IPS-18c (cell line): Measurements from ENCODE around the gene TFEC.
"Not testable (repeated sequence)": the region's sequence is repeated elsewhere in the genome, so short reads cannot be mapped to it uniquely, and the experiment has no call there.

Experiments used
- H3K4me3 ChIP-seq: 2 replicates; pipeline ENCODE4 v1.7.0; 2013; ENCODE audit warnings: low read depth, mild to moderate bottlenecking, low read length, moderate library complexity; ENCODE audit not compliant: insufficient read depth
- H3K9me3 ChIP-seq: one replicate; pipeline ENCODE4 v1.6.1; 2013; ENCODE audit warnings: mild to moderate bottlenecking, low read length, moderate library complexity; ENCODE audit not compliant: control insufficient read depth, insufficient read depth

The TFEC gene

GRCh38 chr7:115953592-115954255, 76.8 kb downstream of the TFEC start:
- Histone ChIP-seq H3K9me3 (no peaks in the 10 kb centered on the region), H3K4me3 (no peak overlapping the region)

- Histone ChIP-seq H3K4me3 (no peak overlapping the region), H3K9me3 (no peaks in the 10 kb centered on the region)
Observed at GRCh38 chr7:115952832-115953231, 77.7 kb downstream of the TFEC start.

DNA sequence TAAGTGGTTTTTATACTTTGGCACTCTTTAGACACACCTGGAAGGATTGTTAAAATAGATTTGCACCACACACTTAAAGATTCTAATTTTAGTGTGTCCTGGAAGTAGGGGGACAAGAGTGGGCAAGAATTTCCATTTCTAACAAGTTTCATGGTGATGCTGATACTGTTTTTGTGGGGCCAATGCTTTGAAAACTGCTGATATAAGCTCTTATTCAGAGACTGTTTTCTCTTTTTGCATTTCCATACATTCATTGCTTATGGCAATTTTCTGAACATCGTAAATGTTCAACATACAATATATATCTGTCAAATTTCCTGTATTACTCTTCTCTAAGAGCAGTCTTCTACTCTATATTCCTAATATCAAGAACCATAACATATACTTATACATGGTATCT, 79.0 kb downstream of the TFEC start:
- Histone ChIP-seq H3K9me3 (no peaks in the 10 kb centered on the region), H3K4me3 (no peak overlapping the region)

DNA sequence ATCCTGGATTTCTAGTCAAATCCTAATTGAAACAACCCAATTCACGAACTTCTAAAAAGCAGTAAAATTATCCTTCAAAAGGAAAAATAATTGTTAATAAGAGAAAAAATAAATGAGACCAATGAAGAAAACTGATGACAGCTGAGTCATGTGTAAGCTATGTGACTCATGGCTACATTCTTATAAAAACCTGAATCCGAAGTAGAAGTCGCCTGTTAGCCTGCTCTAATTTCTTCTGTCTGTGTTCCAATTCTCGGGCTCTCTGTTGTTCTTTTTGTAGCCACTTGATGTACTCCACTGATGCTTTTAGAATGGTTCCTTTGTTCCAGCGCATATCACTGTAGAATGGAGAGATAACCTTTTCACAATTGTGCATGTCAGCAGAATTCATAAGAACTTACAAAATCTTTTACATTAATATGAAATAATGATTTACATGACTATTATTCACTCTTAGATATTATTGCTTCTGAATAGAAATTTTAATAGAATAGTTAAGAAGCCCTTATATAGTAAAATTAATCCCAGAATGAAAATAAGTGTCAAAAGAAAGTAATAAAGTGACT, 88.8 kb downstream of the TFEC start:
- no peaks in the 10 kb centered on the region for H3K9me3 ChIP-seq
- H3K4me3 ChIP-seq: no peak overlapping the region

- no peak overlapping the region for H3K4me3 ChIP-seq
- no peaks in the 10 kb centered on the region for H3K9me3 ChIP-seq
Observed at GRCh38 chr7:115940460-115941060, 90.0 kb downstream of the TFEC start.

DNA sequence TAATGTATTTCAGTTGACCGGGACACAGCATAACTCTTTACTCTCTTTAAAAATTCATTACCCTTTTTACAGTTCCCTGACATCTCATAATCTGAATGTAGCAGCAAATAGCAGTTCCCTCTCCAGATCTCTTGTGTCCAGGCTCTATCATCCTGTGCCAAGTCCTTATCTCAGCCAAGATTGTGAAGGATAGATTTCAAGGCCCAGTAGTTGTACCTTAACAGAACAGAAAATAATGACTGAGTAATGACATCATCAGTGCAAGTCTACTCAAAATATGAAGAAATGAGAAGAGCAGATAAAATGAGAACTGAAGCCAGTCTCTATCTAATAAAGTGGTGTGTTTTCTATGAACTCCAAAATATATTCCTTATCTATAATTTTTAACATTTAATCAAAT, 92.6 kb downstream of the TFEC start:
- Histone ChIP-seq H3K4me3 (no peak overlapping the region), H3K9me3 (no peaks in the 10 kb centered on the region)

GRCh38 chr7:115933471-115933870, 97.1 kb downstream of the TFEC start:
- Histone ChIP-seq H3K4me3 (no peak overlapping the region), H3K9me3 (no peaks in the 10 kb centered on the region)

- no peaks in the 10 kb centered on the region for H3K9me3 ChIP-seq
- H3K4me3 ChIP-seq: no peak overlapping the region
Observed at GRCh38 chr7:115932880-115933279, 97.7 kb downstream of the TFEC start.

DNA sequence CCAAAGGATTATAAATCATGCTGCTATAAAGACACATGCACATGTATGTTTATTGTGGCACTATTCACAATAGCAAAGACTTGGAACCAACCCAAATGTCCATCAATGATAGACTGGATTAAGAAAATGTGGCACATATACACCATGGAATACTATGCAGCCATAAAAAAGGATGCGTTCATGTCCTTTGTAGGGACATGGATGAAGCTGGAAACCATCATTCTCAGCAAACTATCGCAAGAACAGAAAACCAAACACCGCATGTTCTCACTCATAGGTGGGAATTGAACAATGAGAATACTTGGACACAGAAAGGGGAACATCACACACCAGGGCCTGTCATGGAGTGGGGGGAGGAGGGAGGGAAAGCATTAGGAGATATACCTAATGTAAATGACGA, 100.4 kb downstream of the TFEC start:
- H3K4me3 ChIP-seq, H3K9me3 ChIP-seq: not testable (repeated sequence)

DNA sequence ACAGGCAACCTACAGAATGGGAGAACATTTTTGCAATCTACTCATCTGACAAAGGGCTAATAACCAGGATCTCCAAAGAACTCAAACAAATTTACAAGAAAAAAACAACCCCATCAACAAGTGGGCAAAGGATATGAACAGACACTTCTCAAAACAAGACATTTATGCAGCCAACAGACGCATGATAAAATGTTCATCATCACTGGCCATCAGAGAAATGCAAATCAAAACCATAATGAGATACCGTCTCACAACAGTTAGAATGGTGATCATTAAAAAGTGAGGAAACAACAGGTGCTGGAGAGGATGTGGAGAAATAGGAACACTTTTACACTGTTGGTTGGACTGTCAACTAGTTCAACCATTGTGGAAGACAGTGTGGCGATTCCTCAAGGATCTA, 100.8 kb downstream of the TFEC start:
- H3K4me3 ChIP-seq: not testable (repeated sequence)

DNA sequence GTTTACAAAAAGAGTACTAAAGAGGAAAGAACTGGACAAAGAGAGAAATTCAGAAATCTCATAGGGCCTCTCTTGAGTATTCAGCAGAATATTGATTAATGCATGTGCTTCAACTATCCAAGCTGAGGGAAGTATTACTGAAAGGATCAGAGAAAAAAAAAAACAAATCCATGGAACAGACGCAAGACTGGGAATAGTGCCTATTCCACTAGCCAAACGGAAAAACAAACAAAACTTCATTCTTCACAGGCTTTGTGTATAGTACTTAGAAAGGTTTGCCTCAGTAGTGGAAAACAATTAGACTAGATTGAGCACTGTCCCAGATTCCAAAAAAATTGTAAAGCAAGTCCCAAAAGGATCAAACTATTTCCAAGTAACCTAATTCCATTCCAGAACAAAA, 106.2 kb downstream of the TFEC start:
- no peaks in the 10 kb centered on the region for H3K9me3 ChIP-seq

More for the DNA sequence above, 100.8 kb downstream of the TFEC start:
- not testable (repeated sequence) for H3K9me3 ChIP-seq

GRCh38 chr7:115920367-115920766, 110.2 kb downstream of the TFEC start:
- Histone ChIP-seq H3K4me3 (no peak overlapping the region), H3K9me3 (no peaks in the 10 kb centered on the region)

More for the DNA sequence above, 106.2 kb downstream of the TFEC start:
- H3K4me3 ChIP-seq: no peak overlapping the region

DNA sequence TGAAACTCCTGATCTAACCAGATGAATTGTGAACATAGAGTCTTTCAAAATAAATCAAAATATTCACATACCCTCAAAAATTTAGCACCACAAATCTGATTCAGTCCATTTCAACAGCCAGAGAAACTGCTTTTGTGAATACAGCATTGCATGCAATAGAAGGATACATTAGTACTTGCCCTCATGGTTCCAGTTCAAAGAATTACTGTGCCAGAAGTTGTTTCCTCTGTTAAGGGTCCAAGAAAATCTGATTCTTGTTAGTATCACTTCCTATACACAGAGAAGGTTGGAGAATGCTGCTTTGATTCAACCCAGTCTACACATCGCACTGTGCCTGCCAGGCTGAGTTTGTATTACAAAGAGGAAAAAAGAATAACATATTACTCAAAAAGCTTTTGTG, 115.6 kb downstream of the TFEC start:
- no peaks in the 10 kb centered on the region for H3K9me3 ChIP-seq
- no peak overlapping the region for H3K4me3 ChIP-seq

GRCh38 chr7:115911465-115911864, 119.1 kb downstream of the TFEC start:
- Histone ChIP-seq H3K9me3 (no peaks in the 10 kb centered on the region), H3K4me3 (no peak overlapping the region)

DNA sequence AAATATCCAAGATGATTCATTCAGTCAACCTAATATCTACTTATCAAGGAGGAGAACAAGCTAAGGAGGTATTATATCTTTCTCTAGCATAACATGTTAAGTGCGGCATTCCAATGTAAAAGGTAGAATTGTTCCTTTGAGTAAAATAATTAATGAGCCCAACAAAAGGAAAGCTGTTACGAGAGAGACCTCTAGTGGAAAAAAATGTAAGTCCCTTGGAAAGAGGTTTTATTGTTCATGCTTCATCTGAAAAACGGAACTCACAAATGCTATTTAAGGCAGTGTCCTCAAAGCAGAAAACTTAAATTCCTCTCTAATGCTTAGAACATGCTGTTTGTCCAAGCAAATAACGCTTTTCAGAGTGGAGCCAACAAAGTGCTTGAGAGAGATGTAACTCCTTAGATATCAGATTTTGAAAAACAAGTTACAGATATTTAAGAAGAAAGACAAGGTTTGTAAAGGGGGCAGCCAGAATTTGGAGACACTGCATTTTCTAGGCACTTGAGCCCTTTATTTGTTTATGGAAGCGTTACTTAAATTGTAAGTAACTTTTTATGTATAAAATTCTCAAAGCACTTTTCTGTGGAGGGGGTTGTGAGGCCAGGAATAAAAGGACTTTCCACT, 119.9 kb downstream of the TFEC start:
- H3K4me3 ChIP-seq: no peak overlapping the region
- H3K9me3 ChIP-seq: no peaks in the 10 kb centered on the region

DNA sequence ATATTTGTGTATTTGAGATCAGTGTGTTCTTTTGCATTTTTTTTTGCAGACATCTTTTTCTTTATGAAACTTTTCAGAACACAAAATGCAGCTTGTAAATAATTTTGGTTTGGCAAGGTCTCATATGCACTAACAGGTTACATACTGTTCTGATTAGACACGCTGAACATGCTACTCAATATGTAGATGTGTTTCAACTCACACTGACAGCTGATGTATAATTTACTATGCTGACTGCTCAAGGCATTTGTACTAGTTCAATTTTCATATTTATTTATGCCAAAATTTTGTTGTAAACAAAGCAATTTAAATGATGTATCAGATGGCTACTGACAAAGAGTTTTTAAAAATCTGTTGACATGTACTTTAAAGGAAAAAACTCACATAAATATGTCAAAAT, 123.8 kb downstream of the TFEC start:
- Histone ChIP-seq H3K9me3 (no peaks in the 10 kb centered on the region), H3K4me3 (no peak overlapping the region)

- H3K4me3 ChIP-seq: no peak overlapping the region
- peaks cover 2% of the 10 kb centered on the region for H3K9me3 ChIP-seq
Observed at GRCh38 chr7:115889669-115889984, 140.9 kb downstream of the TFEC start.

DNA sequence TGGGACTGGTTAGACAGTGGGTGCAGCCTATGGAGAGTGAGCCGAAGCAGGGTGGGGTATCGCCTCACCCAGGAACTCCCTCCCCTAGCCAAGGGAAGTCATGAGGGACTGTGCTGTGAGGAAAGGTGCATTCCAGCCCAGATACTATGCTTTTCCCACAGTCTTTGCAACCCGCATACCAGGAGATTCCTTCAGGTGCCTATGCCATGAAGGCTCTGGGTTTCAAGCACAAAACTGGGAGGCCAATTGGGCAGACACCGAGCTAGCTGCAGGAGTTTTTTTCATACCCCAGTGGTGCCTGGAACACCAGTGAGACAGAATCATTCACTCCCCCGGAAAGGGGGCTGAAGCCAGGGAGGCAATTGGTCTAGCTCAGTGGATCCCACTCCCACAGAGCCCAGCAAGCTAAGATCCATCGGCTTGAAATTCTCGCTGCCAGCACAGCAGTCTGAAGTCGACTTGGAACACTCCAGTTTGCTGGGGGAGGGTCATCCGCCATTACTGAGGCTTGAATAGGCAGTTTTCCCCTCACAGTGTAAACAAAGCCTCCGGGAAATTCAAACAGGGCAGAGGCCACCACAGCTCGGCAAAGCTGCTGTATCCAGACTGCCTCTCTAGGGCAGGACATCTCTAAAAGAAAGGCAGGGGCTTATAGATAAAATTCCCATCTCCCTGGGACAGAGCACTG, 141.4 kb downstream of the TFEC start:
- H3K9me3 ChIP-seq: peaks cover 2% of the 10 kb centered on the region
- H3K4me3 ChIP-seq: no peak overlapping the region
